GM19324 (cell line): Measurements from ENCODE around the gene GTSF1L.

Experiments used
- ATAC-seq: cut with Tn5 transposase; IDR thresholded peaks from one replicate; pipeline ENCODE4 v1.9.1; 2021; ENCODE audit warnings: mild to moderate bottlenecking, moderate library complexity; ENCODE audit not compliant: unreplicated experiment, low FRiP score

The GTSF1L gene

GRCh38 chr20:43717616-43717995, 9.2 kb downstream of the GTSF1L start:
- no peak for ATAC-seq

- no peak for ATAC-seq
Observed at GRCh38 chr20:43716757-43717615, 9.8 kb downstream of the GTSF1L start.

GRCh38 chr20:43716123-43716522, 10.7 kb downstream of the GTSF1L start:
- no peak for ATAC-seq

- no peak for ATAC-seq
Observed at GRCh38 chr20:43715511-43715910, 11.3 kb downstream of the GTSF1L start.

GRCh38 chr20:43715044-43715443, 11.8 kb downstream of the GTSF1L start:
- ATAC-seq = no peak

- no peak for ATAC-seq
Observed at GRCh38 chr20:43711098-43711654, 15.6 kb downstream of the GTSF1L start.

GRCh38 chr20:43710370-43711044, 16.3 kb downstream of the GTSF1L start:
- peak; percentile 50 for ATAC-seq

DNA sequence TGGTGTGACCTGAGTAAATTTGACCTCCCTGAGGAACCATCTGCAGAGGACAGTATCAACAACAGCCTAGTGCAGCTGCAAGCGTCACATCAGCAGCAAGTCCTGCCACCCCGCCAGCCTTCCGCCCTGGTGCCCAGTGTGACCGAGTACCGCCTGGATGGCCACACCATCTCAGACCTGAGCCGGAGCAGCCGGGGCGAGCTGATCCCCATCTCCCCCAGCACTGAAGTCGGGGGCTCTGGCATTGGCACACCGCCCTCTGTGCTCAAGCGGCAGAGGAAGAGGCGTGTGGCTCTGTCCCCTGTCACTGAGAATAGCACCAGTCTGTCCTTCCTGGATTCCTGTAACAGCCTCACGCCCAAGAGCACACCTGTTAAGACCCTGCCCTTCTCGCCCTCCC, 24.3 kb downstream of the GTSF1L start:
- no peak for ATAC-seq

DNA sequence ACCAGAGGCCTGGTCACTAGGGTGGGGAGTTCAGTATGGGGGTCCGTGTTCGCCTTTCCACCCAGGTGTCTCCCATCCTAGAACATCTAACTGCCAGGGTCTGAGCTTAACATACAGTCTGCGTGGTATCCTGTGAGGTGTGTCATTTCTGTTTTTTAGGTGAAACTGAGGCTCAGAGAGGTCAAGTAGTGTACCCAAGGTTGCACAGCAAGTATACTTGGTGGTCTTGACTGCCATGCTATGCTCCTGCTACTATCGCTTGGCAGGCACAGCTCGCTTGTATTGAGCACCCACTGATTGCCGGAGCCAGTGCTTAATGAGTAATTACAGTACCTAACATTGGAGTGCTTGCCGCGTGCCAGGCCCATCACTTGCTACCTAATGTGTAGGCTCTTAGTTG, 26.2 kb downstream of the GTSF1L start:
- no peak for ATAC-seq

DNA sequence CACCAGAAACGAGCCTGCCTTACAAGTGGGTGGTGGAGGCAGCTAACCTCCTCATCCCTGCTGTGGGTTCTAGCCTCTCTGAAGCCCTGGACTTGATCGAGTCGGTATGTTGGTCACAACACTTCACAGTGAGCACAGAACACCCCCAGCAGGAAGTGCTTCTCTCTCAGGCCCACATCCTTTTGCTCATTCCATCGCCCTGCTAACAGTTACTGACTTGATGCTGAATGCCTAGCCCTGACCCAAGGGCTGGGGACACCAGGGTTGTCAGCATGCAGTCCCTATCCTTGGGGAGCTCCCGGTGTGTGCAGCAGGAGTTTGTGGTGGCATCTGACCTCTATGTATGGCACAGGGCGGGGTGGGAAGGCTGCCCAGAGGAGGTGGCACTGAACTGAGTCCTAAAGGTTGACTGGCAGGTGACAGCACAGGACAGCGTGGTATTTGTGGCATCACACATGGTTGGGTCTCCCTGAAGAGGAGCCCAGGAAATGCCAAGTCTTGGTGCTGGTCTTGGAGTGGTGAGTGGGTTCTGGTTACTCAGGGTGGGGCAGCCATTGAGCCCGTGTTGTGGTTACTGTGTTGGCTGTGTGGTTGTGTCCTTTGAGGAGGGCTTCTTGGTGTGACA, 26.7 kb downstream of the GTSF1L start:
- no peak for ATAC-seq

- no peak for ATAC-seq
Observed at GRCh38 chr20:43695571-43695970, 31.2 kb downstream of the GTSF1L start.

GRCh38 chr20:43694763-43695162, 32.0 kb downstream of the GTSF1L start:
- ATAC-seq = no peak

DNA sequence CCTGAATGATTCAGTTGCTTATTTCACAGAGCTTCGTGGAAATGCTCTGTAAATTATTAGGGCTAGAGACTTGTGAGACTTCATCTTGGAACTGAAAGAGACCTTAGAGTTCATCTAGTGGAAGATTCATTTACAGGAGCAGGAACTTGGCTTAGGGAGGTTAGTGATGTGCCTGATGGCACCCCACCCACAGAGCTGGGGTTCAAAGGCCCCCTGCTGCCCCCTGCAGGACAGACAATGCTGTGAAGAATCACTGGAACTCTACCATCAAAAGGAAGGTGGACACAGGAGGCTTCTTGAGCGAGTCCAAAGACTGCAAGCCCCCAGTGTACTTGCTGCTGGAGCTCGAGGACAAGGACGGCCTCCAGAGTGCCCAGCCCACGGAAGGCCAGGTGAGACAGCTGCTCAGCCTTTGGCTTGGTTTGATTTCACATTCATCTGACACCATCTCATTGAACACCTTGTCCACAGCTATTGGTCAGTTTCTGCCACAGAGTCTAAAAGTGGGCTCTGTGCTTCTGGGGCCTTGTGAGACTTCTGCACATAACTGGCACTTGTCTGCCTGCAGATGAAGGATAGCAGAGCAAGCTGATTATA, 34.8 kb downstream of the GTSF1L start:
- ATAC-seq = no peak

DNA sequence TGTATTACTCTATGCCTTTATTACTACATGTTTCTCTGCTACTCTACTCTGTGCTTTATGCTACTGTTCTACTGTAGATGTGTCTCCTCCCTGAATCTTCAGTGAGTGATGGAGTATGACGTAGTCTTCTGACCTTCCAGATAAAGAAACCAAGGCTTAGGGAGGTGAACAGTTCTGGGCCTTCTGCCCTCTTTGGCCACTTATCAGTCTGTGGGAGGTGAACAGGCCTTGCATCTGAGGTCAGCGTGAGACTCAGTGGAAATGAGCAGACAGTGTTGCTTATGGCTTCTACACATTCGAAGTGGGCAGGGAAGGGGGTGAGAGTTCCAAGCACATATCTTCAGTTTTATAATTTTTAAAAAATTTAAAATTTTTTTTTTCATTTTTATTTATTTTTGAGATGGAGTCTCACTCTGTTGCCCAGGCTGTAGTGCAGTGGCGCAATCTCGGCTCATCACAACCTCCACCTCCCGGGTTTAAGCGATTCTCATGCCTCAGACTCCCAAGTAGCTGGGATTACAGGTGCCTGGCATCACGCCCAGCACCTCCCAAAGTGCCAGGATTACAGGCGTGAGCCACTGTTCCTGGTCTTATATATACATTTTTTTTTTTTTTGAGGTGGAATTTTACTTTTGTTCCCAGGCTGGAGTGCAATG, 35.7 kb downstream of the GTSF1L start:
- no peak for ATAC-seq

- no peak for ATAC-seq
Observed at GRCh38 chr20:43689165-43689564, 37.6 kb downstream of the GTSF1L start.

DNA sequence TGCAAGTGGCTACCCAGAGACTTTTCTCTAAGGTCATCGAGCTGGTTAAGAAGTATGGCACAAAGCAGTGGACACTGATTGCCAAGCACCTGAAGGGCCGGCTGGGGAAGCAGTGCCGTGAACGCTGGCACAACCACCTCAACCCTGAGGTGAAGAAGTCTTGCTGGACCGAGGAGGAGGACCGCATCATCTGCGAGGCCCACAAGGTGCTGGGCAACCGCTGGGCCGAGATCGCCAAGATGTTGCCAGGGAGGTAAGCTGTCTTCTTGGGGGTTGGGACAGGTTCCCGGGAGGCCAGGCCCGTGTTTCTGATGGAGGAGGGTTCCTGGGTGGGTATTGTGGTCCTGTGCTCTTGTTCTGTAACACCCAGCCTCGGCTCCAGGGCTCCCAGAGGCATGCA, 40.0 kb downstream of the GTSF1L start:
- ATAC-seq = no peak

GRCh38 chr20:43682446-43682845, 44.4 kb downstream of the GTSF1L start:
- peak; percentile 36 for ATAC-seq

- peak; percentile 91 for ATAC-seq
Observed at GRCh38 chr20:43681991-43682410, 44.8 kb downstream of the GTSF1L start.

DNA sequence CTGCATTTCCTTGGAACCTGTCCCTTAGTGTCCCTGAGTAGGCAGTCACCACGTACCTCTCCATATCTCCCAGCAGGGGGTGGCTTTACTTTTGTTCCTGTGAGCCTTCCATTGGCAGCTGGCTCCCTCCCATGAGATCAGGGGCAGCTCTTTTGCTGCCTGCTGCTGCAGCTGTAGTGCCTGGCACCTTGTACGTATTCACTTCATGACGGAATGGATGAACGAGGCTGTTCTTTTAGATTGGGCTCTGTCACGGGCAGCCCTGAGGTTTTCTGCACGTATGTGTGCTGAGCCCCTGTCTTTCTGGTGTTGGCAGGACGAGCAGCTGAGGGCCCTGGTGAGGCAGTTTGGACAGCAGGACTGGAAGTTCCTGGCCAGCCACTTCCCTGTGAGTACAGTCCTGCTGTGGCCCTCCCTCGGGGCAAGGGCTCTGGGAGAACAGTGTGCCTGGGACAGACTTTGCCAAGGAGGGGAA, 45.3 kb downstream of the GTSF1L start:
- ATAC-seq = peak; percentile 25

DNA sequence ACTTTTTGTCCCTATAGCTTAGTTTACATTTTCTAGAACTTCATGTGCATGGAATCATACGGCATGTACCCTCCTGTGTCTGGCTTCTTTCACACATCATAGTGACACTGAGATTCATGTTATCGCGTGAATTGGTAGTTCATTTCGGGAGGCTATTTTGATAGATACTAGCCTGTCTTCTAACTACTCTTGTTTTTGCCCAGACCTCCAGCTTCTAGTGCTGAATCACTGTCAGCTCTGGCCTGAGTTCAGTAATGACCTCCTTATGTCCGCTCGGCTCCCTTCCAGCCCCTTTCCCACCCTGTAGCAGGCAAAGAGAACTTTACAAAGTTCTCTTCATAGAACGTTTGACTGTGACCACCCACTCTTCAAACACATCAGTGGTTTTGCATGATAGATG, 45.8 kb downstream of the GTSF1L start:
- ATAC-seq = no peak
